ENCODE measurements around the gene COL13A1.

- TF ChIP-seq POLR2A (IDR thresholded peaks at IDR 0.05) = no peak
- TF ChIP-seq CTCF (IDR thresholded peaks at IDR 0.05 in 8 of 11, conservative IDR thresholded peaks at IDR 0.05 in 3 of 11) = no peak
- TF ChIP-seq POLR2AphosphoS5 (IDR thresholded peaks at IDR 0.05) = no peak
These were observed 7.6 kb downstream of the COL13A1 start for GRCh38 chr10:69809318-69809717.
